GM12891 (cell line): ENCODE data around the gene PLEKHA8.

ENCODE experiments used
- POLR2A ChIP-seq: IDR thresholded peaks from 2 replicates; pipeline ENCODE4 v1.6.1; 2011; ENCODE audit warnings: low read depth, low read length, control low read depth
- POLR2AphosphoS5 ChIP-seq: IDR thresholded peaks from 2 replicates; pipeline ENCODE4 v1.6.1; 2011; ENCODE audit warnings: low read depth, low read length, control low read depth
- SPI1 ChIP-seq: IDR thresholded peaks from 2 replicates; pipeline ENCODE4 v1.6.1; 2011; ENCODE audit warnings: low read depth, low read length, control low read depth
- TAF1 ChIP-seq: IDR thresholded peaks from 2 replicates; pipeline ENCODE4 v1.6.1; 2011; ENCODE audit warnings: low read depth, low read length, control low read depth

DNA sequence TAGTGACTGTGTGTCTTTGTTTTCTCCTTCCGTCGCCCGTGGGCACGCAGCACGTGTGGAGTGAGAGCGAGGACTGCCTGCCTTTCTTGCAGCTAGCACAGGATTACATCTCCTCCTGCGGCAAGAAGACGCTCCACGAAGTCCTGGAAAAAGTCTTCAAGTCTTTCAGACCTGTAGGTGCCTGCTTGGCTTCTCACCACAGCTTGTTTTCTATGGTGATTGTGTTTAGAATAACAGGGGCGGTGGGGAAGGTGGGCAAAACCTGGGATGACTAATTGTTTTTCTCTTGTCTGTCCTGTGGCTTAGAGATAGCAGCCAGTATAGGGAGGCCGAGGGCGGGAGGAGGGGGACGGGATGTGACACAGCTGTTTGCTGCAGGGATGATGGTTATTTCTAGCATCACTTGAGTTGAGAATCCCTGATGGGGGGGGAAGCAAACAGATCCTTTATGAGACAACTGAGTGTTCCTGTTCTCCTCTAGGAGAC, 118.0 kb downstream of the PLEKHA8 start:
- TF ChIP-seq POLR2A (no peak), SPI1 (no peak), POLR2AphosphoS5 (no peak), TAF1 (no peak)
